GM12872 (cell line): Measurements from ENCODE around the gene CCDC57.

Experiments used
- CTCF ChIP-seq: IDR thresholded peaks from 3 replicates; pipeline ENCODE4 v1.5.1; 2011; ENCODE audit warnings: low read depth, mild to moderate bottlenecking, low read length, moderate library complexity; ENCODE audit not compliant: insufficient read depth

Gene CCDC57

GRCh38 chr17:82173351-82174041 lies 39.1 kb downstream of the CCDC57 start:
- TF ChIP-seq CTCF = no peak

- TF ChIP-seq CTCF = no peak
Measured at GRCh38 chr17:82172486-82173160, 40.0 kb downstream of the CCDC57 start.

GRCh38 chr17:82171750-82172375 lies 40.8 kb downstream of the CCDC57 start:
- no peak for TF ChIP-seq CTCF

GRCh38 chr17:82170412-82170961 lies 42.2 kb downstream of the CCDC57 start:
- no peak for TF ChIP-seq CTCF

GRCh38 chr17:82168568-82168967 lies 44.1 kb downstream of the CCDC57 start:
- no peak for TF ChIP-seq CTCF

- TF ChIP-seq CTCF = no peak
Measured at GRCh38 chr17:82167028-82167427, 45.6 kb downstream of the CCDC57 start.

- no peak for TF ChIP-seq CTCF
Measured at GRCh38 chr17:82164853-82165252, 47.8 kb downstream of the CCDC57 start.
